GM23338 (cell line): Measurements from ENCODE around the gene FDXACB1. TPM values are rescaled to one million over a fixed set of nuclear protein-coding genes. Genes with fewer than 3 reads are reported as not detected.

Experiments
- ATAC-seq: fragments of 200-7000 bp; cut with Tn5 transposase; 3 replicates; pipeline ENCODE4 v1.9.1; 2020
- DNase-seq: peaks from one replicate; pipeline ENCODE4 v3.0.0-alpha.2; 2015; ENCODE audit warnings: low spot score
- H2AFZ ChIP-seq: fragments of 200-600 bp; sonication (generic); 2 replicates; pipeline ENCODE4 v1.8.0; 2016; ENCODE audit warnings: antibody characterized with exemption, mild to moderate bottlenecking, moderate library complexity
- H3F3A ChIP-seq: fragments of 200-600 bp; sonication (generic); replicated peaks from 2 replicates; pipeline ENCODE4 v1.8.0; 2017; ENCODE audit warnings: antibody characterized with exemption, mixed run types, low read depth
- H3K27ac ChIP-seq: fragments of 200-600 bp; sonication (generic); 2 replicates; pipeline ENCODE4 v1.6.1; 2016; ENCODE audit warnings: low read depth
- H3K27me3 ChIP-seq: fragments of 200-600 bp; sonication (generic); 2 replicates; pipeline ENCODE4 v1.8.0; 2016; ENCODE audit warnings: mild to moderate bottlenecking, mixed run types, moderate library complexity; ENCODE audit not compliant: insufficient read depth
- H3K36me3 ChIP-seq: fragments of 200-600 bp; sonication (generic); 2 replicates; pipeline ENCODE4 v1.8.0; 2016; ENCODE audit warnings: mild to moderate bottlenecking; ENCODE audit not compliant: insufficient read depth
- H3K4me1 ChIP-seq: fragments of 200-600 bp; sonication (generic); 2 replicates; pipeline ENCODE4 v1.8.0; 2016; ENCODE audit warnings: mild to moderate bottlenecking, moderate library complexity; ENCODE audit not compliant: insufficient read depth
- H3K4me2 ChIP-seq: fragments of 200-600 bp; sonication (generic); 2 replicates; pipeline ENCODE4 v1.7.1; 2017; ENCODE audit warnings: mixed run types
- H3K4me3 ChIP-seq: fragments of 200-600 bp; sonication (generic); 2 replicates; pipeline ENCODE4 v1.6.1; 2016; ENCODE audit warnings: mixed run types
- H3K79me2 ChIP-seq: fragments of 200-600 bp; sonication (generic); replicated peaks from 2 replicates; pipeline ENCODE4 v1.8.0; 2017; ENCODE audit warnings: mild to moderate bottlenecking; ENCODE audit not compliant: insufficient read depth
- H3K9me2 ChIP-seq: fragments of 200-600 bp; sonication (generic); 2 replicates; pipeline ENCODE4 v1.8.0; 2017; ENCODE audit not compliant: insufficient read depth
- H4K20me1 ChIP-seq: fragments of 200-600 bp; sonication (generic); replicated peaks from 2 replicates; pipeline ENCODE4 v1.8.0; 2017; ENCODE audit warnings: mild to moderate bottlenecking; ENCODE audit not compliant: insufficient read depth
- H3K27ac Mint-ChIP-seq: 2 replicates; pipeline ENCODE4 v1.8.0; 2020; ENCODE audit warnings: inconsistent platforms, mild to moderate bottlenecking, moderate library complexity, mixed read lengths
- H3K27me3 Mint-ChIP-seq: 3 replicates; pipeline ENCODE4 v1.8.0; 2022; ENCODE audit warnings: low read depth, mild to moderate bottlenecking, moderate library complexity, mixed read lengths, inconsistent platforms; ENCODE audit not compliant: insufficient read depth, poor library complexity
- H3K36me3 Mint-ChIP-seq: 3 replicates; pipeline ENCODE4 v1.8.0; 2021; ENCODE audit warnings: low read depth, mild to moderate bottlenecking, inconsistent platforms, moderate library complexity, mixed read lengths
- H3K4me1 Mint-ChIP-seq: 3 replicates; pipeline ENCODE4 v1.8.0; 2020; ENCODE audit warnings: mild to moderate bottlenecking, inconsistent platforms, mixed read lengths
- H3K4me3 Mint-ChIP-seq: 3 replicates; pipeline ENCODE4 v1.8.0; 2021; ENCODE audit warnings: moderate library complexity, mild to moderate bottlenecking, inconsistent platforms, mixed read lengths
- H3K9me3 Mint-ChIP-seq: 3 replicates; pipeline ENCODE4 v1.8.0; 2020; ENCODE audit warnings: moderate library complexity, mild to moderate bottlenecking, inconsistent platforms, mixed read lengths
- CREB1 ChIP-seq: fragments of 250-450 bp; sonication (Bioruptor Pico); IDR thresholded peaks from 2 replicates; pipeline ENCODE4 v1.5.0; 2020; ENCODE audit warnings: low read depth, mild to moderate bottlenecking, moderate library complexity
- CTCF ChIP-seq, 2 experiments: fragments of 200-600 bp in 1 of 2; sonication (generic) in 1 of 2; conservative IDR thresholded peaks; 2 replicates each; pipeline versions ENCODE4 v1.5.1 to v1.6.1; 2016 to 2017; ENCODE audit warnings: antibody characterized with exemption in 2 of 2, low read depth in 2 of 2, mild to moderate bottlenecking in 2 of 2, moderate library complexity in 1 of 2
- ETS1 ChIP-seq: IDR thresholded peaks from 2 replicates; pipeline ENCODE4 v1.6.1; 2016; ENCODE audit warnings: antibody characterized with exemption
- EZH2 ChIP-seq: fragments of 200-600 bp; sonication (generic); IDR thresholded peaks from one replicate; pipeline ENCODE4 v1.8.0; 2017; ENCODE audit warnings: antibody characterized with exemption, mild to moderate bottlenecking, low read depth; ENCODE audit not compliant: unreplicated experiment
- EZH2phosphoT487 ChIP-seq: fragments of 200-600 bp; sonication (generic); IDR thresholded peaks from one replicate; pipeline ENCODE4 v1.8.1; 2018; ENCODE audit warnings: antibody characterized with exemption; ENCODE audit not compliant: unreplicated experiment
- JUNB ChIP-seq: IDR thresholded peaks from one replicate; pipeline ENCODE4 v1.6.1; 2016; ENCODE audit warnings: antibody characterized with exemption; ENCODE audit not compliant: unreplicated experiment
- NANOG ChIP-seq: IDR thresholded peaks from 2 replicates; pipeline ENCODE4 v1.6.1; 2016; ENCODE audit warnings: antibody characterized with exemption, borderline replicate concordance
- POLR2AphosphoS5 ChIP-seq: IDR thresholded peaks from 2 replicates; pipeline ENCODE4 v1.6.1; 2016; ENCODE audit warnings: antibody characterized with exemption, low read depth
- REST ChIP-seq: IDR thresholded peaks from one replicate; pipeline ENCODE4 v1.6.1; 2018; ENCODE audit warnings: antibody characterized with exemption; ENCODE audit not compliant: unreplicated experiment
- STAT1 ChIP-seq: IDR thresholded peaks from one replicate; pipeline ENCODE4 v1.6.1; 2016; ENCODE audit warnings: antibody characterized with exemption; ENCODE audit not compliant: unreplicated experiment
- ZNF114 ChIP-seq: fragments of 250-450 bp; sonication (Bioruptor Pico); IDR thresholded peaks from 2 replicates; pipeline ENCODE4 v1.5.0; 2020; ENCODE audit warnings: mild to moderate bottlenecking, moderate library complexity
- ZNF331 ChIP-seq: fragments of 250-450 bp; sonication (Bioruptor Pico); IDR thresholded peaks from 2 replicates; pipeline ENCODE4 v1.5.0; 2020; ENCODE audit warnings: low read depth, mild to moderate bottlenecking, moderate library complexity
- ZNF462 ChIP-seq: fragments of 250-450 bp; sonication (Bioruptor Pico); IDR thresholded peaks from 2 replicates; pipeline ENCODE4 v1.5.0; 2020; ENCODE audit warnings: mild to moderate bottlenecking, moderate library complexity
- polyA plus RNA-seq: library from polyadenylated mRNA; unstranded; fragments of >200 nt; fragmentation: Nextera tagmentation; extraction: Ambion mirVana; gene quantifications from 2 replicates; pipeline ENCODE4 v1.2.1, GENCODE V29; 2016
- total RNA-seq: library from RNA; depleted of rRNA; stranded (reverse); fragments of >200 nt; shearing (Covaris generic); gene quantifications from 2 replicates; pipeline ENCODE4 v1.2.3, GENCODE V29; 2014

The FDXACB1 gene
- total and polyA plus RNA-seq, 2 experiments from 2014 or later: 1.6 to 2.4 TPM

GRCh38 chr11:111826322-111826950 is 52.5 kb downstream of the FDXACB1 start:
- Histone ChIP-seq H3K9me2 (no peaks in the 10 kb centered on the region), H3K79me2 (no peaks in the 10 kb centered on the region), H3K4me3 (no peak overlapping the region), H3F3A (peaks cover 5% of the 10 kb centered on the region), H4K20me1 (no peaks in the 10 kb centered on the region), H3K4me1 (peaks cover 36% of the 10 kb centered on the region), H3K4me2 (no peak overlapping the region), H3K27me3 (no peaks in the 10 kb centered on the region), H3K36me3 (no peaks in the 10 kb centered on the region), H3K27ac (no peak overlapping the region), H2AFZ (no peak overlapping the region)
- TF ChIP-seq POLR2AphosphoS5: no peak
- TF ChIP-seq JUNB: no peak
- TF ChIP-seq ETS1: no peak
- TF ChIP-seq CREB1 (CRISPR knock-in tag): no peak
- no peak for TF ChIP-seq ZNF331 (CRISPR knock-in tag)
- no peak for TF ChIP-seq REST
- no peak for TF ChIP-seq EZH2
- no peak for TF ChIP-seq ZNF462 (CRISPR knock-in tag)
- no peak for TF ChIP-seq EZH2phosphoT487
- TF ChIP-seq ZNF114 (CRISPR knock-in tag): no peak
- no peak for TF ChIP-seq STAT1
- TF ChIP-seq CTCF (conservative IDR thresholded peaks at IDR 0.05; ENCODE audit: low read depth in 2 of 2): no peak
- TF ChIP-seq NANOG: no peak
- DNase-seq (no peak), ATAC-seq (no peak)
- Mint-ChIP-seq H3K9me3 (no peaks in the 10 kb centered on the region), H3K27me3 (peaks cover 7% of the 10 kb centered on the region), H3K4me3 (no peak overlapping the region), H3K27ac (no peak overlapping the region), H3K36me3 (no peaks in the 10 kb centered on the region), H3K4me1 (peaks cover 37% of the 10 kb centered on the region)
